Measurements from ENCODE around the gene C1QB. TPM values are rescaled to one million over a fixed set of nuclear protein-coding genes. Genes with fewer than 3 reads are reported as not detected.

Gene C1QB, protein sequence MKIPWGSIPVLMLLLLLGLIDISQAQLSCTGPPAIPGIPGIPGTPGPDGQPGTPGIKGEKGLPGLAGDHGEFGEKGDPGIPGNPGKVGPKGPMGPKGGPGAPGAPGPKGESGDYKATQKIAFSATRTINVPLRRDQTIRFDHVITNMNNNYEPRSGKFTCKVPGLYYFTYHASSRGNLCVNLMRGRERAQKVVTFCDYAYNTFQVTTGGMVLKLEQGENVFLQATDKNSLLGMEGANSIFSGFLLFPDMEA
- total RNA-seq = not detected

- no peak for DNase-seq
Observed at GRCh38 chr1:22652881-22653316, at the start of gene C1QB. C1QB (plus strand) TSS chr1:22653236; CDS start chr1:22659463, 6,227 bp downstream.

DNA sequence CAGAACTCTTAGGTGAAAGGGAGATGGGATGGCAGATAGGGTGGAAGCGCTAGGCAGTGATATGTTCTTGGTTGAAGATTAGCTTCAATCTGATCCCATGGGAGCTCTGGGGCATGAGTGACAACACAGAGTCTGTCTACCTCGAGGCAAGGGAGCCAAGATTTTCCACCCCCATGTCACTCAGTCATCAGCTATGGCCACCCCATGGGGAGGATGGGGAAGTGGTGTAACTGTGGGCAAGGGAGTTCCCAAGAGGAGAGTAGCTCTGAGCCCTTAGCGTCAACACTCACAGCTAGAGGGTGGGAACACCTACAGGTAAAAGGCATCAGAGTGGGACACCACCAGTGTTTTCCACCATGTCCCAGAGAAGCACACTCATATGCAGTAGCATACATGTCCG lies 46.9 kb upstream of the C1QB start:
- DNase-seq = no peak

- DNase-seq = no peak
Observed at GRCh38 chr1:22607154-22607553, 45.9 kb upstream of the C1QB start.

GRCh38 chr1:22608361-22608760 lies 44.7 kb upstream of the C1QB start:
- no peak for DNase-seq

DNA sequence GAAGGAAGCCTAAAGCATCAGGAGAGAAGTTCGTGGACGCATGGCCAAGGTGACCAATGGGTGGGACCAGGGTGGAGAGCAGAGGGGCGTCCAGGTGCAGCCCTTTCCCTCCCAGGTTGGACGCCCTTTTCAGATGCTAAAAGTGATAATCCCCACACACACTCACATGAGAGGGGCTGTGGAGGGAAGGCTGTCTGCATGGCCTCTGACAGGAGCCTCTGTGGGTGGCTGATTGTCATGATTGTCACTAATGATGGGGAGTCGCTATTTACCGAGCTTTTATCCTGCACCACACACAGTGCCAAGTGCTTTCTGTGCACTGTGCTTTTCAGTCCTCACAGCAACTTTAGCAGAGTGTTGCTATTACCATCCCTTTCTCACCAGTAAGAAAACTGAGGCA lies 43.7 kb upstream of the C1QB start:
- no peak for DNase-seq

DNA sequence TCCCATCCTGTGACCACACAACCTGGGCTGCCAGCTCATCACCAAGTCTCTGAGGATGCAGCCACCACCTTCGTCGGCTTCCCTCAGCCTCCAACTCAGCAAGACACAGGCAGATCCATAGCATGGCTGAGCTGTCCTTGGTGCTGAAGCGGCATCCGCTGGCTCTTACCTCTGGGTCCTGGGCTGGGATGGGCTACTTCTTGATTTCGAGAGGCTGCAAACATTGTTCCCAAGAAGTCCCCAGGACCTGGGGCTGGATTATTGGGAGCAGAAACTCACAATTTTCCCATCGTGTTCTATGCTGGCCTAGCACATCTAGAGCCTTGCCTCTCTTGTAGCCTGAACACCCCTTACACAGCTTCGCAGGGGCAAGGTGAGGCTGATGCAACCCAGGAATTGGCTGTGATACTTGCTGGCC lies 41.5 kb upstream of the C1QB start:
- no peak for DNase-seq

- DNase-seq = no peak
Observed at GRCh38 chr1:22612671-22613571, 40.1 kb upstream of the C1QB start.

GRCh38 chr1:22613572-22613918 lies 39.5 kb upstream of the C1QB start:
- no peak for DNase-seq

- DNase-seq = no peak
Observed at GRCh38 chr1:22613951-22614350, 39.1 kb upstream of the C1QB start.

- DNase-seq = no peak
Observed at GRCh38 chr1:22615886-22616285, 37.1 kb upstream of the C1QB start.

GRCh38 chr1:22616571-22616970 lies 36.5 kb upstream of the C1QB start:
- no peak for DNase-seq

- no peak for DNase-seq
Observed at GRCh38 chr1:22618056-22618455, 35.0 kb upstream of the C1QB start.

DNA sequence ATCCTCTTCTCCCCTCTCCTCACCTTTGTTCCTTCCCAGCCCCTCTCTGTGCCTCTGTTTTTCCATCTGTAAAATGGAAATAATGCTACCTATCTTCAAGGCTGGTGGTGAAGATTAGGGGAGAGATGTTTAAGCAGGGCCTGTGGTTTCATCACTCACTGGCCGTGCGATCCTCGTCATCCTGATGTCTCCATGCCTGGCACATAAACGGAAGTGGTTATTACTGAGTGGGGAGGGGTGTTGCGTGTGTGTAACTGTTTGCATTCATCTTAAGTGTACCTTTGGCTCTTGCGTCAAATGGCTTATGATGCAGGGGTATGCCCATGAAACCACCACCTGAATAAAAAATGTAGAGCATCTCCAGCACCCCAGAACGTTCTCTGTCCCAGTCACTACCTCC lies 33.8 kb upstream of the C1QB start:
- no peak for DNase-seq

- DNase-seq = no peak
Observed at GRCh38 chr1:22619798-22620197, 33.2 kb upstream of the C1QB start.

- no peak for DNase-seq
Observed at GRCh38 chr1:22621761-22622160, 31.3 kb upstream of the C1QB start.

DNA sequence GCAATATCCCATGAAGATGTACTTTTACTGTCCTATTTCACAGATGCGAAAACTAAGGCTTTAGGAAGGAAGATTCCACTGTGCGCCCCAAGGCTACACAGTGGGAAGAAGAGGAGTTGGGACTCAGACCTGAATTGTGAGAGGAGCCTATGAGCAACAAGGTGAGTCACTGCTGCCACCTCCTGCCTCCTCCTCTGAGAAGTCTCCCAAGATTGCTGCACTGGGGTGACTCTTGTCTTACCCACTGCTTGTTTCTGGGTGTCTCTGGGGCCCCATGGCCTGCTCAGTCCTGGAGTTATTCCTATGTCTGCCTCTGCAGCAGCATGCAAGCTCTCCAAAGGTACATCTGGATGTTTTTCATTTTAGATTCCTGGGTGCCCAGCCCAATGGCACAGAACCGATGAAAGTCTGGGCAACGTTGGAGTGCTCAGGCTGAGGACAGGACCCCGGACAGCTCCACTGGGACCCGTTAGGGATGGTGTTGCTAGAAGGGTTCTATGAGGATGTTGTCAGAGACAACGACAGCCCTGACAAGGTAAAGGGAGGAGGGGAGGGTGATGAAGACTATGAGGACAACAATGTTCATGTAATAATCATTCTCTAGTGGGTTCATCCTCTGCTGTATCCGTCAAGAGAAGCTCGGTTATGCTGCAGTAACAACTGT lies 27.6 kb upstream of the C1QB start:
- no peak for DNase-seq

- no peak for DNase-seq
Observed at GRCh38 chr1:22626237-22627157, 26.5 kb upstream of the C1QB start.

GRCh38 chr1:22627331-22627730 lies 25.7 kb upstream of the C1QB start:
- DNase-seq = no peak

DNA sequence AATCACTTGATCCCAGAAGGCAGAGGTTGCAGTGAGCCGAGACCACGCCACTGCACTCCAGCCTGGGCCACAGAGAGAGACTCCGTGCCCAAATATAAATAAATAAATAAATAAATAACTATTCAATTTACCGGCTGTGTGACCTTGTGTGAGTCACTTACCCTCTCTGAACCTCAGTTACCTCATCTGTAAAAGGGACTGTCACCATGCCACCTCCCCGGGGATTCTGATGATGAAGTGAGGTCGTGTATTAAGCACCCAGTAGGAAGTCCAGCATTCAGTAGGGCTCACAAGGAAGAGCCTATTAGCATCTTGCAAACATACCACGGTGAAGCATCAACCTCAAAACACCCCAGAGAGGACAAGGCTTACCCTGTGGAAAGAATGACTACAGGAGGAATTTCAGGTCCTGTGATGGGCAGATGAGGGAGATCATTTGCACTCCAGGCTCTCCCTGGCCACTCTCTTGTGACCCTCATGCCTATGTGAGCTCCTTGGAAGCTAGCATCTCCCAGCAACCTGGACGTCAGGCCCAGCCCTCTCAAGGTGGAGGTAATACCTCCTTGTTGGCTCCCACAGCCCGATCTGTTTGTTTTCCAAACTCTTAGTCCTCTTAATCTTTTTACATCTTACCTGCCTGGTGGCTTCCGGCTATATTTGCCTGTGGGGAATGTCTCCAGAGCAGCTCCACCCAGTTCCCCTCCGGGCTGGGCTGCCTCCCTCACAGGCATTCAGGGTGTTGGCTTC lies 24.2 kb upstream of the C1QB start:
- no peak for DNase-seq

- DNase-seq = no peak
Observed at GRCh38 chr1:22629886-22630285, 23.1 kb upstream of the C1QB start.

GRCh38 chr1:22633697-22634463 lies 19.2 kb upstream of the C1QB start:
- no peak for DNase-seq
